Naive thymus-derived CD4-positive, alpha-beta T cell (primary cell): ENCODE measurements around the gene ZFAND3. TPM values are rescaled to one million over a fixed set of nuclear protein-coding genes. Genes with fewer than 3 reads are reported as not detected.

Experiments used
- ATAC-seq: fragments of 150-1000 bp; cut with Tn5 transposase; 2 replicates; pipeline ENCODE4 v1.10.0; 2021; ENCODE audit warnings: mild to moderate bottlenecking, moderate library complexity
- CTCF ChIA-PET: fragments of 350-600 bp; sonication (Branson Sonifier 250); formaldehyde crosslinking; loops from one replicate; lab custom pipeline; 2021; ENCODE audit warnings: antibody characterized with exemption; lab: Charles Lee
- POLR2A ChIA-PET: fragments of 350-600 bp; sonication (Branson Sonifier 250); formaldehyde crosslinking; loops from one replicate; lab custom pipeline; 2021; ENCODE audit warnings: antibody characterized with exemption, inconsistent platforms; lab: Charles Lee
- DNase-seq, 9 donors: peaks; one replicate each; pipeline versions ENCODE4 v3.0.0 to v3.0.0-alpha.2; 2020 to 2022; ENCODE audit warnings: mixed read lengths in 1 of 9
- H3K27ac ChIP-seq: one replicate; pipeline ENCODE4 v1.7.0; 2013; ENCODE audit warnings: mild to moderate bottlenecking, low read depth, low read length, moderate library complexity
- H3K27me3 ChIP-seq, 2 donors: one replicate each; pipeline ENCODE4 v1.7.0; 2013; ENCODE audit warnings: low read length in 2 of 2, mild to moderate bottlenecking in 2 of 2, moderate library complexity in 2 of 2; ENCODE audit not compliant: control insufficient read depth in 2 of 2, insufficient read depth in 2 of 2
- H3K36me3 ChIP-seq, 3 experiments: 1 replicate in 2 of 3; 2 replicates in 1 of 3; pipeline ENCODE4 v1.7.0; 2013; ENCODE audit warnings: low read length in 3 of 3, mild to moderate bottlenecking in 3 of 3, moderate library complexity in 1 of 3; ENCODE audit not compliant: insufficient read depth in 3 of 3, control insufficient read depth in 2 of 3
- H3K4me1 ChIP-seq, 2 donors: one replicate each; pipeline ENCODE4 v1.7.0; 2013; ENCODE audit warnings: low read length in 2 of 2, mild to moderate bottlenecking in 2 of 2, moderate library complexity in 1 of 2; ENCODE audit not compliant: control insufficient read depth in 2 of 2, insufficient read depth in 2 of 2
- H3K4me3 ChIP-seq: 2 replicates; pipeline ENCODE4 v1.7.0; 2013; ENCODE audit warnings: mild to moderate bottlenecking, low read length
- H3K9me3 ChIP-seq, 3 experiments: 1 replicate in 2 of 3; 2 replicates in 1 of 3; pipeline ENCODE4 v1.7.0; 2013; ENCODE audit warnings: low read length in 3 of 3; ENCODE audit not compliant: control insufficient read depth in 2 of 3
- H3K27ac Mint-ChIP-seq, 9 donors: one replicate each; pipeline ENCODE4 v1.8.0; 2020 to 2022; ENCODE audit warnings: mixed read lengths in 9 of 9, mild to moderate bottlenecking in 8 of 9, moderate library complexity in 5 of 9, inconsistent platforms in 2 of 9
- H3K27me3 Mint-ChIP-seq, 5 donors: one replicate each; pipeline ENCODE4 v1.8.0; 2021 to 2022; ENCODE audit warnings: mixed read lengths in 5 of 5, mild to moderate bottlenecking in 1 of 5
- H3K36me3 Mint-ChIP-seq, 5 donors: one replicate each; pipeline ENCODE4 v1.8.0; 2020 to 2022; ENCODE audit warnings: mixed read lengths in 5 of 5, mild to moderate bottlenecking in 3 of 5, inconsistent platforms in 1 of 5
- H3K4me1 Mint-ChIP-seq, 7 donors: one replicate each; pipeline ENCODE4 v1.8.0; 2020 to 2022; ENCODE audit warnings: mixed read lengths in 7 of 7, mild to moderate bottlenecking in 3 of 7, inconsistent platforms in 1 of 7
- H3K4me3 Mint-ChIP-seq, 10 donors: one replicate each; pipeline ENCODE4 v1.8.0; 2020 to 2022; ENCODE audit warnings: mild to moderate bottlenecking in 10 of 10, mixed read lengths in 10 of 10, moderate library complexity in 6 of 10, inconsistent platforms in 2 of 10
- H3K9me3 Mint-ChIP-seq, 11 donors: one replicate each; pipeline ENCODE4 v1.8.0; 2020 to 2022; ENCODE audit warnings: mixed read lengths in 11 of 11, mild to moderate bottlenecking in 4 of 11, inconsistent platforms in 1 of 11, moderate library complexity in 1 of 11
- intact Hi-C, 2 donors: fragments of 100-400 bp; cut with micrococcal nuclease; formaldehyde crosslinking; loops; one replicate each; pipeline ENCODE4 v1.15.1; 2023
- polyA plus RNA-seq, 2 donors: library from polyadenylated mRNA; unstranded; fragments of 300-500 nt; fragmentation: Illumina TruSeq; gene quantifications; one replicate each; pipeline ENCODE4 v1.2.3, GENCODE V29; 2021
- total RNA-seq, 6 experiments: library from RNA in 5 of 6; stranded (reverse) in 5 of 6; gene quantifications; 1 replicate in 5 of 6; 2 replicates in 1 of 6; pipeline ENCODE4 v1.2.3 and lab custom pipeline; 2021 to 2026

Gene ZFAND3
- total and polyA plus RNA-seq, 7 experiments from 2014 or later: 3.5 to 55.0 (median 37.1) TPM

- Histone ChIP-seq H3K27me3 (no peaks in the 10 kb centered on the region), H3K36me3 (peaks cover 0 to 6% (median 0%) of the 10 kb centered on the region in 3 experiments), H3K4me1 (peaks cover 0 to 15% of the 10 kb centered on the region in 2 donors), H3K9me3 (no peaks in the 10 kb centered on the region), H3K4me3 (no peak overlapping the region), H3K27ac (no peak overlapping the region)
- intact Hi-C loops: no loop called here
- Mint-ChIP-seq H3K4me3 (no peak overlapping the region), H3K27me3 (no peaks in the 10 kb centered on the region), H3K4me1 (peaks cover 20 to 77% (median 74%) of the 10 kb centered on the region in 7 donors), H3K9me3 (no peaks in the 10 kb centered on the region), H3K36me3 (peaks cover 0 to 36% (median 16%) of the 10 kb centered on the region in 5 donors), H3K27ac (no peak overlapping the region)
- ATAC-seq: no peak
- CTCF ChIA-PET: interaction anchor here (0.6 to 0.9 kb wide), 2 partner anchors 34 to 77 kb away, joined by 3 to 7 read pairs; no protein-coding TSS in a partner anchor
- DNase-seq: no peak
- POLR2A ChIA-PET: no interaction called here
Observed at GRCh38 chr6:37916149-37916548, 96.6 kb downstream of the ZFAND3 start.

- DNase-seq (no peak), ATAC-seq (no peak)
- H3K36me3 ChIP-seq: peaks cover 0 to 6% (median 0%) of the 10 kb centered on the region in 3 experiments
- no peak overlapping the region for H3K27ac Mint-ChIP-seq
- intact Hi-C loops: no loop called here
- peaks cover 0 to 36% (median 16%) of the 10 kb centered on the region in 5 donors for H3K36me3 Mint-ChIP-seq
- ChIA-PET CTCF (no interaction called here), POLR2A (no interaction called here)
- H3K4me3 ChIP-seq: no peak overlapping the region
- no peaks in the 10 kb centered on the region for H3K27me3 ChIP-seq
- H3K4me1 ChIP-seq: peaks cover 0 to 15% of the 10 kb centered on the region in 2 donors
- H3K27ac ChIP-seq: no peak overlapping the region
- H3K9me3 Mint-ChIP-seq: no peaks in the 10 kb centered on the region
- H3K4me1 Mint-ChIP-seq: peaks cover 15 to 73% (median 70%) of the 10 kb centered on the region in 7 donors
- no peaks in the 10 kb centered on the region for H3K9me3 ChIP-seq
- no peak overlapping the region for H3K4me3 Mint-ChIP-seq
- no peaks in the 10 kb centered on the region for H3K27me3 Mint-ChIP-seq
Observed at GRCh38 chr6:37916675-37917074, 97.1 kb downstream of the ZFAND3 start.

- H3K27me3 ChIP-seq: no peaks in the 10 kb centered on the region
- intact Hi-C loops: no loop called here
- ChIA-PET POLR2A (no interaction called here), CTCF (no interaction called here)
- H3K36me3 ChIP-seq: peaks cover 0 to 6% (median 0%) of the 10 kb centered on the region in 3 experiments
- Mint-ChIP-seq H3K36me3 (peaks cover 0 to 36% (median 16%) of the 10 kb centered on the region in 5 donors), H3K27ac (no peak overlapping the region), H3K27me3 (no peaks in the 10 kb centered on the region), H3K9me3 (no peaks in the 10 kb centered on the region), H3K4me3 (no peak overlapping the region), H3K4me1 (peaks cover 9 to 70% (median 65%) of the 10 kb centered on the region in 7 donors)
- H3K9me3 ChIP-seq: no peaks in the 10 kb centered on the region
- no peak overlapping the region for H3K4me3 ChIP-seq
- no peak overlapping the region for H3K27ac ChIP-seq
- no peak for ATAC-seq
- DNase-seq: no peak
- H3K4me1 ChIP-seq: peaks cover 0 to 15% of the 10 kb centered on the region in 2 donors
Observed at GRCh38 chr6:37917566-37917965, 98.0 kb downstream of the ZFAND3 start.

GRCh38 chr6:37919417-37920157, 100.1 kb downstream of the ZFAND3 start:
- Mint-ChIP-seq H3K9me3 (no peaks in the 10 kb centered on the region), H3K4me1 (peaks cover 11 to 72% (median 66%) of the 10 kb centered on the region in 7 donors), H3K4me3 (peak overlapping the region in 1 of 10 donors; percentile 14), H3K27ac (no peak overlapping the region), H3K27me3 (no peaks in the 10 kb centered on the region), H3K36me3 (peaks cover 0 to 35% (median 12%) of the 10 kb centered on the region in 5 donors)
- Histone ChIP-seq H3K27ac (no peak overlapping the region), H3K36me3 (peaks cover 0 to 6% (median 0%) of the 10 kb centered on the region in 3 experiments), H3K4me3 (no peak overlapping the region), H3K9me3 (no peaks in the 10 kb centered on the region), H3K4me1 (peaks cover 13 to 20% of the 10 kb centered on the region in 2 donors), H3K27me3 (no peaks in the 10 kb centered on the region)
- ATAC-seq (no peak), DNase-seq (no peak)
- CTCF ChIA-PET: interaction anchor here (0.6 kb wide), 1 partner anchor 63 kb away, joined by 4 read pairs; no protein-coding TSS in a partner anchor
- intact Hi-C loops: no loop called here
- POLR2A ChIA-PET: interaction anchor here (0.7 to 1.1 kb wide), 2 partner anchors 18 to 70 kb away, joined by 3 to 4 read pairs; no protein-coding TSS in a partner anchor

GRCh38 chr6:37920667-37921066, 101.1 kb downstream of the ZFAND3 start:
- H3K27ac Mint-ChIP-seq: peak overlapping the region in 2 of 9 donors; percentile 13 to 41
- CTCF ChIA-PET: no interaction called here
- no peak for ATAC-seq
- H3K9me3 ChIP-seq: no peaks in the 10 kb centered on the region
- no peak overlapping the region for H3K4me3 ChIP-seq
- intact Hi-C loops: no loop called here
- no peaks in the 10 kb centered on the region for H3K9me3 Mint-ChIP-seq
- POLR2A ChIA-PET: no interaction called here
- H3K27me3 ChIP-seq: no peaks in the 10 kb centered on the region
- no peak overlapping the region for H3K27ac ChIP-seq
- H3K36me3 Mint-ChIP-seq: peaks cover 0 to 26% (median 11%) of the 10 kb centered on the region in 5 donors
- DNase-seq: no peak
- no peaks in the 10 kb centered on the region for H3K27me3 Mint-ChIP-seq
- peaks cover 8 to 71% (median 66%) of the 10 kb centered on the region in 7 donors for H3K4me1 Mint-ChIP-seq
- H3K4me3 Mint-ChIP-seq: peak overlapping the region in 2 of 10 donors; percentile 27 to 45
- H3K4me1 ChIP-seq: peaks cover 13 to 20% of the 10 kb centered on the region in 2 donors
- peaks cover 0 to 6% (median 0%) of the 10 kb centered on the region in 3 experiments for H3K36me3 ChIP-seq

- peak overlapping the region in 1 of 9 donors; percentile 38 for H3K27ac Mint-ChIP-seq
- no peak for DNase-seq
- CTCF ChIA-PET: no interaction called here
- Histone ChIP-seq H3K27me3 (peaks cover 0 to 3% of the 10 kb centered on the region in 2 donors), H3K27ac (no peak overlapping the region), H3K36me3 (no peaks in the 10 kb centered on the region), H3K9me3 (no peaks in the 10 kb centered on the region), H3K4me1 (peaks cover 13 to 14% of the 10 kb centered on the region in 2 donors), H3K4me3 (no peak overlapping the region)
- no peaks in the 10 kb centered on the region for H3K27me3 Mint-ChIP-seq
- H3K4me1 Mint-ChIP-seq: peaks cover 8 to 79% (median 73%) of the 10 kb centered on the region in 7 donors
- no peak for ATAC-seq
- no peaks in the 10 kb centered on the region for H3K9me3 Mint-ChIP-seq
- POLR2A ChIA-PET: interaction anchor here (1.9 kb wide), 1 partner anchor 11 kb away, joined by 5 read pairs; no protein-coding TSS in a partner anchor
- no peak overlapping the region for H3K4me3 Mint-ChIP-seq
- intact Hi-C loops: loop anchor here in 1 of 2 donors (2.0 kb wide), 1 partner anchor 24 kb away; no protein-coding TSS in a partner anchor
- peaks cover 0 to 19% (median 9%) of the 10 kb centered on the region in 5 donors for H3K36me3 Mint-ChIP-seq
Observed at GRCh38 chr6:37922563-37922962, 103.0 kb downstream of the ZFAND3 start.
